Activated T-helper 1 cell treated with anti-CD3 and anti-CD28 coated beads, Interleukin-12 subunit alpha, Interleukin-12 subunit beta, Interleukin-2, Interleukin-4 antibody, amounts not matched to agents 30 ng/mL and 10 ng/mL and 1 ng/mL, durations not matched to agents 14 hours and 24 hours and 36 hours (primary cell): Measurements from ENCODE around the gene SNRPD3. TPM values are rescaled to one million over a fixed set of nuclear protein-coding genes. Genes with fewer than 3 reads are reported as not detected.
"Not testable (repeated sequence)": the region's sequence is repeated elsewhere in the genome, so short reads cannot be mapped to it uniquely, and the experiment has no call there.

ENCODE experiments used
- DNase-seq: peaks from one replicate; pipeline ENCODE4 v3.0.0; 2021; ENCODE audit warnings: low spot score
- H3K27ac Mint-ChIP-seq: one replicate; pipeline ENCODE4 v1.8.0; 2021; ENCODE audit warnings: mild to moderate bottlenecking, mixed read lengths
- H3K27me3 Mint-ChIP-seq: one replicate; pipeline ENCODE4 v1.8.0; 2022; ENCODE audit warnings: mild to moderate bottlenecking, moderate library complexity, mixed read lengths; ENCODE audit not compliant: insufficient read depth
- H3K36me3 Mint-ChIP-seq: one replicate; pipeline ENCODE4 v1.8.0; 2021; ENCODE audit warnings: low read depth, mixed read lengths
- H3K4me1 Mint-ChIP-seq: one replicate; pipeline ENCODE4 v1.8.0; 2021; ENCODE audit warnings: low read depth, mixed read lengths
- H3K4me3 Mint-ChIP-seq: one replicate; pipeline ENCODE4 v1.8.0; 2021; ENCODE audit warnings: mild to moderate bottlenecking, moderate library complexity, mixed read lengths
- H3K9me3 Mint-ChIP-seq: one replicate; pipeline ENCODE4 v1.8.0; 2021; ENCODE audit warnings: mixed read lengths
- intact Hi-C: fragments of 100-400 bp; cut with micrococcal nuclease; formaldehyde crosslinking; loops from one replicate; pipeline ENCODE4 v1.15.1; 2024
- total RNA-seq: library from RNA; stranded (reverse); gene quantifications from 2 replicates; pipeline ENCODE4 v1.2.3, GENCODE V29; 2022

The SNRPD3 gene
- total RNA-seq, 1 donor from 2014 or later = 158 TPM

DNA sequence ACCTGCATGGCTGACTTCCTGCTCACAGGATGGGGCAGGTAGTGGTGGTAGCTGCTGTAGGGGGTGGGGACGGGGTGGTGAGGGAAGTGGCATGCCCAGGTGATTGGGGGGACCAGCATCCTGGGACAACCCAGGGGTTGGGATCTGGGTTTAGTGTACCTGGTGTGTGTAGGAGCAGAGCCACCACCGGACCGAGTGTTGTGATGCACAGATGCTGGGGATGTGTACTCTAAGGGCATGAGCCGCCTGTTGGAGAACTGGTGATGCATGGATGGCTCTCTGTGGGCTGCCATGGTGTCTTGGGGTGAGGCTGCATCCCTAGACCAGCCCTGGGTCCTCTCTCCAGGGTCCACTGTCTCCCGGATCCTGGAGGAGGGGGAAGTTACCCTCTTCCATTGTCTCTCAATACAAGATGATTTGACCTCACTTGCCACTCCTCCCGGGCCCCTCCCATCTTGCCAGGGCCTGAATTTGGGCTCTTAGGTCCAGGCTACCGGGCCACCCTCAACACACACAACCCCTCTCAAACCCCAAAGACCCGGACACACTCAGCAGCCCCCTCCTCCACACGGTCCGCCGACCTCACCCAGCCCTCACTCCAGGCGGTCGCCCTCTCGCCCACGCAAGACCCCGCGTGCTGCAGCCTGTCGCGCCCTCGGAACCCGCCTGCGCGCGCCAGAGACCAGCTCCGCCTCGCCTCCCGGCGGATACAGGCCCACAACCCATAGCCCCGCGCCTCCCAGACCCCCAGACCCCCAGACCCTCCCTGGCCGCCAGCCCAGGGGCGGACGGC, 36.5 kb downstream of the SNRPD3 start:
- intact Hi-C loops = no loop called here
- no peaks in the 10 kb centered on the region for H3K4me1 Mint-ChIP-seq
- no peak for DNase-seq
- no peaks in the 10 kb centered on the region for H3K36me3 Mint-ChIP-seq
- H3K9me3 Mint-ChIP-seq = no peaks in the 10 kb centered on the region
- H3K27me3 Mint-ChIP-seq = peaks cover 6% of the 10 kb centered on the region
- H3K4me3 Mint-ChIP-seq = peak overlapping the region; percentile 90
- peak overlapping the region; percentile 79 for H3K27ac Mint-ChIP-seq

GRCh38 chr22:24592851-24593558, 37.2 kb downstream of the SNRPD3 start, which contains the start of gene LRRC75B:
Gene LRRC75B, minus strand, starts transcription at chr22:24593073. Its CDS starts 34 bp downstream, at chr22:24593039.
- H3K27me3 Mint-ChIP-seq = peaks cover 6% of the 10 kb centered on the region
- no peaks in the 10 kb centered on the region for H3K4me1 Mint-ChIP-seq
- DNase-seq = peak; percentile 46
- intact Hi-C loops = no loop called here
- H3K36me3 Mint-ChIP-seq = no peaks in the 10 kb centered on the region
- no peaks in the 10 kb centered on the region for H3K9me3 Mint-ChIP-seq
- peak within 1 kb of the TSS; percentile 79 for H3K27ac Mint-ChIP-seq
- peak within 1 kb of the TSS; percentile 90 for H3K4me3 Mint-ChIP-seq

DNA sequence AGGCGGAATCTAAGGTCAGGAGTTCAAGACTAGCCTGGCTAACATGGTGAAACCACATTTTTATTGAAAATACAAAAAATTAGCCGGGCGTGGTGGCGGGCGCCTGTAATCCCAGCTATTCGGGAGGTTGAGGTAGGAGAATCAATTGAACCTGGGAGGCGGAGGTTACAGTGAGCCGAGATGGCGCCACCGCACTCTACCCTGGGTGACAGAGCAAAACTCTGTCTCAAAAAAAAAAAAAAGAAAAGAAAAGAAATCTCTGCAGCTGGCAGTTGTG, 37.7 kb downstream of the SNRPD3 start:
- H3K4me1 Mint-ChIP-seq, H3K9me3 Mint-ChIP-seq, H3K36me3 Mint-ChIP-seq, H3K27me3 Mint-ChIP-seq, H3K27ac Mint-ChIP-seq, DNase-seq, intact Hi-C loops: not testable (repeated sequence)
- H3K4me3 Mint-ChIP-seq = peak overlapping the region; percentile 75

DNA sequence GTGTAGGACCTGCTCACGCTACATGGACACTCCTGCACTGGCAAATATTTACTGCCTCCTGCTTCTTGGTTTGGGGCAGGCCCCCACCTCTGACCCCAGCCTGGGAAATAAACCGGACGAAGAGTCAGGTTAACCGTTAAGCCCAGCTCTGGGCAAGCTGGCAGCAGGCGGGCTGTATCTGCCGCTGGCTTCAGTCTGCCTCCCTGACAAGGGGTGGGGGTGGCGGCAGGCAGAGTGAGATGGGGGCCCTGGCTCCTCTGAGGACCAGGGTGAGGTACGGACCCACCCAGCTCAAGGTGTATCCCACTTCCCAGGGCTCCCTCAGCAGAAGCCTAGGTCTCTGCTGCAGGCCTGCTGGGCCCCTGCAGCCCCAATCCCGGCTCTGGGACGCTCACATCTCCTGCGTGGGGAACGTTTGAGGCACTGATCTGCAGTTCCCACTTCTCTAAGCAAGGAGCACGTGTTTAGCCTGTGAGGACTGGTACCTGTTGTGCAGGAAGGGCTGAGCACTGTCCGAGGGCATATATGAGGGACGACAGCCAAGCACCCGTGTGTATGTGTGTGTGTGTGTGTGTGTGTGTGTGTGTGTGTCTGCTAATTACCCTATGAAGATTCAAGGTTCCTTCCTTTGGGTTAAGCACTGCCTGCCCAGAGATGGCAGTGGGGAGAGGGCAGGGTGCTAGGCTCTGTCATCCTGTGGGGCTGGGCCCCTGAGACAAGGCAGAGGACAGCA, 38.2 kb downstream of the SNRPD3 start:
- H3K4me3 Mint-ChIP-seq = peak overlapping the region; percentile 75
- intact Hi-C loops = no loop called here
- DNase-seq = no peak
- H3K27ac Mint-ChIP-seq = no peak overlapping the region
- H3K36me3 Mint-ChIP-seq = no peaks in the 10 kb centered on the region
- no peaks in the 10 kb centered on the region for H3K9me3 Mint-ChIP-seq
- H3K27me3 Mint-ChIP-seq = peaks cover 6% of the 10 kb centered on the region
- peaks cover 2% of the 10 kb centered on the region for H3K4me1 Mint-ChIP-seq

- Mint-ChIP-seq H3K36me3 (no peaks in the 10 kb centered on the region), H3K27me3 (peaks cover 6% of the 10 kb centered on the region), H3K27ac (no peak overlapping the region), H3K9me3 (no peaks in the 10 kb centered on the region), H3K4me3 (peak overlapping the region; percentile 19), H3K4me1 (peaks cover 4% of the 10 kb centered on the region)
- DNase-seq = no peak
- intact Hi-C loops = no loop called here
These were observed 38.8 kb downstream of the SNRPD3 start for GRCh38 chr22:24594569-24595120.

DNA sequence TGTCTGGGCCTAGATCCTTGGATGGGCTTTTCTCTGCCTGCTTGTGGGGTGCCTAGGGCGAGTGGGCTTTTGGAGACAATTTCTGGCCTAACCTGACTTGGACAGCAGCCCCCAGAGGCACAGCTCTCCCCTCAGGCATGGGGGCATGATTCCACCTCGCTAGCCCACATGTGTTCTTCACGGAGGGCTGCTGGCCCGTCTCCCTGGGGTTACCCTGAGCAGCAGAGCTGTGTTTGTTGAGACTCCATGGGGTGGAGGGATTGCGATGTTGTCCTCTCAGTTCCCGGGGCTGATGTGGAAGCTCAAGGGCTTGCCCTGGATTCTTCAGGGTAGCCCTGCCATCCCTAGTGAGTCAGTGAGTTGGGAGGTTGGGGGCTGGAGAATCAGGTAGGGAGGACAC, 39.4 kb downstream of the SNRPD3 start:
- no peaks in the 10 kb centered on the region for H3K36me3 Mint-ChIP-seq
- H3K27me3 Mint-ChIP-seq = peaks cover 6% of the 10 kb centered on the region
- DNase-seq = no peak
- intact Hi-C loops = no loop called here
- H3K4me1 Mint-ChIP-seq = peaks cover 4% of the 10 kb centered on the region
- no peaks in the 10 kb centered on the region for H3K9me3 Mint-ChIP-seq
- H3K27ac Mint-ChIP-seq = no peak overlapping the region
- no peak overlapping the region for H3K4me3 Mint-ChIP-seq

GRCh38 chr22:24595863-24596262, 40.1 kb downstream of the SNRPD3 start:
- intact Hi-C loops = no loop called here
- no peak for DNase-seq
- Mint-ChIP-seq H3K36me3 (no peaks in the 10 kb centered on the region), H3K27ac (no peak overlapping the region), H3K4me1 (peaks cover 7% of the 10 kb centered on the region), H3K27me3 (peaks cover 6% of the 10 kb centered on the region), H3K4me3 (no peak overlapping the region), H3K9me3 (no peaks in the 10 kb centered on the region)

- H3K27ac Mint-ChIP-seq, H3K27me3 Mint-ChIP-seq, DNase-seq, H3K4me3 Mint-ChIP-seq, H3K9me3 Mint-ChIP-seq, intact Hi-C loops, H3K36me3 Mint-ChIP-seq: not testable (repeated sequence)
- H3K4me1 Mint-ChIP-seq = peaks cover 15% of the 10 kb centered on the region
These were observed 41.3 kb downstream of the SNRPD3 start for GRCh38 chr22:24597076-24597475.

DNA sequence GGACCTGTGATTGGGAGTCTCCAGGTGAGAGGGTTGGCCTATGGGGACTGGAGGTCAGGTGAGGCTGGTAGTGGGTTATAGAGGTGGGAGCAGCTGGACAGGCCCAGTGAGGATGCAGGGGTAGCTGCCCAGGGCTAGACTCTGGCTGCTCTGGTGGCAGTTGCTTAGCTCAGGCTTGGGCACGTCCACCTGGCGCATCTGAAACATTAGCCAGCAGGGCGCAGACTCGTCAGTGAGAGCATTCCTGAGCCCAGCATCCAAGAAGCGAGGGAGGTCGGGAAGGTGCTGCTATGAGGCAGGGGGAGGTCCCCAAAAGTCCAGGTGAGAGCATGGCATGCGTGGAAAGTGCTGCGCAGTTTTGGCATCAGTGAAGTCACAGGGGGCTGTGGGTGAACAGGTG, 43.7 kb downstream of the SNRPD3 start:
- H3K4me3 Mint-ChIP-seq = no peak overlapping the region
- intact Hi-C loops = no loop called here
- no peaks in the 10 kb centered on the region for H3K9me3 Mint-ChIP-seq
- H3K27me3 Mint-ChIP-seq = peaks cover under 1% of the 10 kb centered on the region
- DNase-seq = no peak
- H3K27ac Mint-ChIP-seq = no peak overlapping the region
- H3K36me3 Mint-ChIP-seq = no peaks in the 10 kb centered on the region
- peaks cover 30% of the 10 kb centered on the region for H3K4me1 Mint-ChIP-seq

- H3K4me1 Mint-ChIP-seq = peaks cover 33% of the 10 kb centered on the region
- H3K9me3 Mint-ChIP-seq, intact Hi-C loops, H3K27ac Mint-ChIP-seq, DNase-seq, H3K4me3 Mint-ChIP-seq, H3K36me3 Mint-ChIP-seq, H3K27me3 Mint-ChIP-seq: not testable (repeated sequence)
These were observed 44.3 kb downstream of the SNRPD3 start for GRCh38 chr22:24599958-24600715.

- DNase-seq = no peak
- Mint-ChIP-seq H3K4me3 (no peak overlapping the region), H3K9me3 (no peaks in the 10 kb centered on the region), H3K27ac (no peak overlapping the region), H3K36me3 (no peaks in the 10 kb centered on the region), H3K27me3 (no peaks in the 10 kb centered on the region), H3K4me1 (peaks cover 33% of the 10 kb centered on the region)
- intact Hi-C loops = no loop called here
These were observed 45.7 kb downstream of the SNRPD3 start for GRCh38 chr22:24601217-24602104.
